ENCODE data around the gene RHEB. TPM values are rescaled to one million over a fixed set of nuclear protein-coding genes. Genes with fewer than 3 reads are reported as not detected.

RHEB gene
- total RNA-seq, 2 donors from 2014 or later = 66.8 to 67.6 TPM

DNA sequence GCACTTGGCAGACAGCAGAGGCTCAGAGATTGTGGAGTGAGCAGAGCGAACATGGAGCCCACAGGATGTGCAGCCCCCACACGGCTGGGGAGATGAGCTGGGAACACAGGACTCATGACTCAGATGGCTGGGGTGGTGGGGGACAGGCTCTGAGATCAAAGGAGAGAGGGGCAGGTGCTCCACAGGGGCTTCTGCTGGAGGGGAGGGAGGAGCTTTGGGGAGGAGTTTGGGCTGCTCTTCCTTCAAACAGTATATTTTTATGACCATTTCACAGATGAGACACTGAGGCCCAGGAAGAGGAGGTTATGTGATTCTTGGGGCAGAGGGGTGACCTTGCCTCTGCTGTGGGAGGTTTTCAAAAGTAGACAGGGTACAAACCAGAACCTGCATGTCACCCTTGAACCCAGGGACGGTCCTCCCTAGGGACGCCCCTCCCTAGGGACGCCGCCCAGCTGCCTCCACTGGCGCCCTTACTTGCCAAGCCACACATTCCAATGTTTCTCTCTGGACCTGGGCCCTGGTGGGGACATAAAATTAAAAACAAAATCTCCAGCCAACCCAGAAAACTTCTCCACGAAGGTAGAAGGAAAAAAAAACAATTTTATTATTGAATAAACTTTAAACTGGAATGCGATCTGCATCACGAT lies 78.8 kb downstream of the RHEB start:
- no peak overlapping the region for H3K9ac ChIP-seq (ENCODE audit: low read depth in 2 of 2, low read length in 2 of 2)
- DNase-seq = no peak
- H3K27me3 ChIP-seq = peaks cover 8% of the 10 kb centered on the region
- no peaks in the 10 kb centered on the region for H3K36me3 ChIP-seq
- no peaks in the 10 kb centered on the region for H3K4me1 ChIP-seq
- intact Hi-C loops (cut with DNase I) = no loop called here
- no peak overlapping the region for H3K4me3 ChIP-seq
- TF ChIP-seq, protein P1, sequence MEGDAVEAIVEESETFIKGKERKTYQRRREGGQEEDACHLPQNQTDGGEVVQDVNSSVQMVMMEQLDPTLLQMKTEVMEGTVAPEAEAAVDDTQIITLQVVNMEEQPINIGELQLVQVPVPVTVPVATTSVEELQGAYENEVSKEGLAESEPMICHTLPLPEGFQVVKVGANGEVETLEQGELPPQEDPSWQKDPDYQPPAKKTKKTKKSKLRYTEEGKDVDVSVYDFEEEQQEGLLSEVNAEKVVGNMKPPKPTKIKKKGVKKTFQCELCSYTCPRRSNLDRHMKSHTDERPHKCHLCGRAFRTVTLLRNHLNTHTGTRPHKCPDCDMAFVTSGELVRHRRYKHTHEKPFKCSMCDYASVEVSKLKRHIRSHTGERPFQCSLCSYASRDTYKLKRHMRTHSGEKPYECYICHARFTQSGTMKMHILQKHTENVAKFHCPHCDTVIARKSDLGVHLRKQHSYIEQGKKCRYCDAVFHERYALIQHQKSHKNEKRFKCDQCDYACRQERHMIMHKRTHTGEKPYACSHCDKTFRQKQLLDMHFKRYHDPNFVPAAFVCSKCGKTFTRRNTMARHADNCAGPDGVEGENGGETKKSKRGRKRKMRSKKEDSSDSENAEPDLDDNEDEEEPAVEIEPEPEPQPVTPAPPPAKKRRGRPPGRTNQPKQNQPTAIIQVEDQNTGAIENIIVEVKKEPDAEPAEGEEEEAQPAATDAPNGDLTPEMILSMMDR (IDR thresholded peaks at IDR 0.05) = no peak
- no peaks in the 10 kb centered on the region for H3K9me3 ChIP-seq
- no peak overlapping the region for H3K27ac ChIP-seq

DNA sequence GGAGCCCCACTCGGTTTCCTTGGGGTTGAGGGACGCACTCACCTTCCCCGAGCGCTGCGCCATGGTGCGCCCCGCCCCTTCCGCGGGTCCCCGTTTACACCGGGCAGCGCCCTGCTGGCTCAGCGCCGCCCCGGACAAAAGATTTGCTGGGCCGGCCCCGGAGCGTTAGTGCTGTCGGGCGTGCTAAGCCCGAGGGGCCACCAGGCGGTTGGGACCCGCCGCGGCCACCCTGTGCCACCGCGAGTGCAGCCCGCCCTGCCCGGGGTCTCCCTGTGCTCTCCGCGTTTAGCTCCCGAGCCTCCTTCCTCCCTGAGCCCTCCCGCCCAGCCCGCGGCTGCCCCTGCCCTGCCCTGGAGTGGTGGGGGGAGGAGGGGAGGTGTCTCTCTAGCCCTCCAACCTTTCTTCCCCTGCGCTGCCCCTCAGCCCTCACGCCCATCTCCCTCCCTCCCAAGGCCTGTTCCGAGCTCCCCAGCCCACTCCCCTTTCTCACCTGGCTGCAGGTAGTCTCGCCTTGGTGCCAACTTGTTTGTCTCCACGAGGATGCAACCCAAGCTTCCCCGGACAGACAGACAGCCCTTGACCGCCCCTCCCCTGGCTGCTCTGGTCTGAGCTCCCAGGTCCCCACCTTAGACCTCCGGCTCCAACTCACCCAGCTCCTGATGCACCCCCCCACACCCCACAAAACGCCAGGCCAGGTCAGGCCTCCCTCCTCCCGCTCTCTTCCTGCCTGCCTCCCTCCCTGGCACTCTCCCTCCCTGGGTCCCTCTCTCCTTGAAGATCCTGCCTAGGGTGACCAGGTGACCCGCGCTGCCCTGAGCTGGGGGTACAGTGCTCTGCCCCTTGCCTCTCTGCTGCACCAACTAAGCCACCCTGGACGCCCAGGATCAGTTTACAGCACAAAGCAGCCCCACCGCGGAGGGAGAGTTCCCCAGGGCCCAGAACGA lies 79.6 kb downstream of the RHEB start, which contains the start of gene CRYGN:
CRYGN (minus strand) TSS at position 287 of the 944 bp plus-strand sequence; CDS start at position 63, 224 bp downstream.
- H3K9ac ChIP-seq (ENCODE audit: low read depth in 2 of 2, low read length in 2 of 2) = no peak within 1 kb of the TSS
- peak within 1 kb of the TSS; percentile 7 for H3K4me3 ChIP-seq
- TF ChIP-seq, protein P1 (IDR thresholded peaks at IDR 0.05) = no peak
- no peak within 1 kb of the TSS for H3K27ac ChIP-seq
- peaks cover 8% of the 10 kb centered on the region for H3K27me3 ChIP-seq
- H3K4me1 ChIP-seq = no peaks in the 10 kb centered on the region
- intact Hi-C loops (cut with DNase I) = no loop called here
- no peaks in the 10 kb centered on the region for H3K36me3 ChIP-seq
- H3K9me3 ChIP-seq = no peaks in the 10 kb centered on the region
- DNase-seq = no peak

DNA sequence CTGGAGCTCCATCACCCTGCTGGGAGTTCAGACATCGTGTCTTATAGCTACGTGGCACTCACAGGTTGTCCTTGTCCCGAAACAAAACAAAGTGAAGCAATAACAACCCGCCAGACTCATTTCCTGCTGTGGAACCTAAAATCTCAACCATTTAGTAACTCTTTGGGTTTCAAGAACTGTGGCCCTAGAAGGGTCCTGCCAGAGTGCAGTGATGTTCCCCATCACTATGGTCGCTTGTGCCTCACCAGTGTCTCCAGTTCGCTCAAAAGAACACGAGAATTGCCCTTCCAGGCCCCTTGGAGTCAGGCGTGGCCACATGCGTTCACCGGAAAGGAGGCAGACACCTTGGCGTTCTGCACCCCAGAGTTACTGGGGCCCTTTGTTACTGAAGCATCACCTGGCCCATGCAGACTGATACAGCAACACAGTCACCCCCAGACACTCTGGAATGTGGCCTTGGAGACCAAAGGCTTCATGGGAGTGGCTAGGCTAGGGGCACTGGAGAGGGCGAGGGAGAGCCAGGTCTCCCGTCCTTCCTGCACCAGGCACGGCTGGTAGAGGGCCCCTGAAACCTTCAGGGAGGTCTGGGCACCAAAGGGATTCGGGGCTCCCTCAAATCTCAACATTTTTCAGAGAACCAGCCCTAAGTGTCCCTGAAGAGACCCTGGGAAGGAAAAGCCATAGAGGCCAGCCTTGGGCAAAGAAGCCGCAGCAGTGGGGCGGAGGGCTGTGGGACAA lies 80.7 kb downstream of the RHEB start:
- Histone ChIP-seq H3K27me3 (peaks cover 8% of the 10 kb centered on the region), H3K9me3 (no peaks in the 10 kb centered on the region), H3K9ac (ENCODE audit: low read depth in 2 of 2, low read length in 2 of 2) (no peak overlapping the region), H3K4me1 (no peaks in the 10 kb centered on the region), H3K27ac (no peak overlapping the region), H3K4me3 (no peak overlapping the region), H3K36me3 (no peaks in the 10 kb centered on the region)
- intact Hi-C loops (cut with DNase I) = no loop called here
- TF ChIP-seq, protein P1 (IDR thresholded peaks at IDR 0.05) = no peak
- DNase-seq = no peak

DNA sequence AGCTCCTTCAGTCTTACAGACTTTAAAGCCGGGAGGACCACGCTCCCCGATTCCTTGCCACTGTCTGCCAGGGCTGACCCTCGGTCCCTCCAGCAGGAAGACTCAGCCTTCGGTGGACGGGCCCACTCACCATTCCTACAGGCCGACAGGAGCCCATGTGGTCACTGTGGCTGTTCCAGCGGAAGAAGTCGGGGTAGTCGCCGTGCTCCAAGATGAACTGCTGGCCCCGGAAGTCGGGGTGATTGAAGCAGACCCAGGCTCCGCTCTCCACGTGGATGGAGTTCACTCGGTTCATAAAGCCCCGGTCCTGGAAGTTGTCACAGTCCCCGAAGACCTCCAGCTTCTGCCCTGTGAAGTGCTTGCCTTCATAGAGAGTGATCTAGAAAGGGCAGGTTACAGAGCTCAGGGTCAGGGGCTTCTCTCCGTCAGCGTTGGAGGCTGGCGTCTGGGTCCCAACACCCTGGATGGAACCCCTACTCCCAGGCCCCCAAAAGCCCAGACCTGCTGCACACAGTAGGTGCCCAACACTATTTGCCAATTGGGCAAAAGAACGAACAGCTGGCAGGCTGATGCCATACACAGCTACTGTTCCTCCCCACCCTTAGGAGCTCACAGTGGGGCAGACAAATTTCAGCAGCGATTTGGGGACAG lies 81.7 kb downstream of the RHEB start:
- no peaks in the 10 kb centered on the region for H3K4me1 ChIP-seq
- H3K27me3 ChIP-seq = peaks cover 8% of the 10 kb centered on the region
- no peaks in the 10 kb centered on the region for H3K36me3 ChIP-seq
- no peaks in the 10 kb centered on the region for H3K9me3 ChIP-seq
- no peak for DNase-seq
- TF ChIP-seq, protein P1 (IDR thresholded peaks at IDR 0.05) = no peak
- no peak overlapping the region for H3K9ac ChIP-seq (ENCODE audit: low read depth in 2 of 2, low read length in 2 of 2)
- H3K27ac ChIP-seq = no peak overlapping the region
- intact Hi-C loops (cut with DNase I) = no loop called here
- H3K4me3 ChIP-seq = no peak overlapping the region

DNA sequence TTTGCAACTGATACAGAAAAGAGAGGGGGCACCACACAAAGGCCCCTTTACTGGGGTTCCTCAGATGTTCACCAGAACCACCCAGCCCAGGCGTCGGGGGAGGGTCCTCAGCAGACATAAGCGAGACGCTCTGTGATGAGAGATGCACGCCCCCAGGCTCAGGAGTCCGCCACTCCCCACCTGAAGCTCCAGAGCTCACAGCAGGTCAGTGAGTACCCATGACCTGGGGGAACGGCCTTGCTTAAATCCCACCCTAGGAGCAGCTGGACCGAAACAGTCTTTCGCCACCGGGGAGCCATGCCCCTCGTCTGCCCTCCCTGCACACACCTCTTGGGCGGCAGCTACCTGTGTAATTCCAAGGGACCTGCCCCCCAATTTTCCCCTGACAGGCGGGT lies 82.5 kb downstream of the RHEB start:
- Histone ChIP-seq H3K27me3 (peaks cover 8% of the 10 kb centered on the region), H3K36me3 (no peaks in the 10 kb centered on the region), H3K4me3 (no peak overlapping the region), H3K9me3 (no peaks in the 10 kb centered on the region), H3K4me1 (no peaks in the 10 kb centered on the region), H3K27ac (no peak overlapping the region), H3K9ac (ENCODE audit: low read depth in 2 of 2, low read length in 2 of 2) (no peak overlapping the region)
- TF ChIP-seq, protein P1 (IDR thresholded peaks at IDR 0.05) = no peak
- DNase-seq = no peak
- intact Hi-C loops (cut with DNase I) = no loop called here
